Measurements from ENCODE around the gene TAF12. TPM values are rescaled to one million over a fixed set of nuclear protein-coding genes. Genes with fewer than 3 reads are reported as not detected.

Gene TAF12
- total RNA-seq, 4 donors from 2014 or later, result 13.8 to 19.5 (median 15.2) TPM

DNA sequence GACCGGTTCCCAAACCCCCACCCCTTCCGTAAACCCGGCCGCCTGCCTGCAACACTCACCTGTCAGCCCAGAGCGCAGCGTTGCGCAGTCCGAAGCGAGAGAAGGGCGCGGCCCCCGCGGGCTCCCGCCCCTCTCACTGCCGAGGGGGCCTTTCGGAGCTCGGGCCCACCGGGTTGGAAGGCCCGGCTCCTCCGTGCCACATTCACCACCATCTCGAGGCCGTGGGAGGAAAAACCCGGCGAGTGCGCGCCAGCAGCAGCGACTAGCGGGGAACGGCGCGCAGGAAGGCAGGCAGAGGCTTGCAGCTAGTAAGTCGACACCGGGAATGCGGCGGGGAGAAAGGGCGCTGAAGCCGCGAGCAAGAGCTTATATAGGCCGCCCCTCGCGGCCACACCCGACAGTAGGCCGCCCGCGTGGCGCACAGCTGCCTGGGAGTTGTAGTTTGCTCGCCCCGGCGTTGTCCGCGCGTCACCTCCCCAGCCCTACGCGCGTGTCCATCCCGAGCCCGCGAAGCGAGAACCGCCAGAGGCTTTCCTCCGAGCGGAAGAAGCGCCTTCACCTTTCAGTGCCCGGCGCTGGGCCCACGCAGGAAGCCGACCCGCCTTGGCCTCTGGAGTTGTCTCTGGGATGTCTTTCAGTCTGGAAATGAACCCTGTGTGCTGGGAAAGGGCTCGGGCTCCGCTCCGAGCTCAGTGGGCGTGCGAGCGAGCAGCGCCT lies 61.2 kb downstream of the TAF12 start:
- WGBS, 2 donors (ENCODE audit: low coverage in 1 of 2), result 0% methylated on average over 61 of the region's 75 CpGs; no CpG with 5 or more reads in 1 of the 2 donors
- in situ Hi-C loops (cut with MboI; ENCODE audit: low pct_ligation_motif_present in 1 of 4, low pct_unique_long_range_greater_than_20kb in 1 of 4, low sequenced_read_pairs in 3 of 4), result no loop called here

DNA sequence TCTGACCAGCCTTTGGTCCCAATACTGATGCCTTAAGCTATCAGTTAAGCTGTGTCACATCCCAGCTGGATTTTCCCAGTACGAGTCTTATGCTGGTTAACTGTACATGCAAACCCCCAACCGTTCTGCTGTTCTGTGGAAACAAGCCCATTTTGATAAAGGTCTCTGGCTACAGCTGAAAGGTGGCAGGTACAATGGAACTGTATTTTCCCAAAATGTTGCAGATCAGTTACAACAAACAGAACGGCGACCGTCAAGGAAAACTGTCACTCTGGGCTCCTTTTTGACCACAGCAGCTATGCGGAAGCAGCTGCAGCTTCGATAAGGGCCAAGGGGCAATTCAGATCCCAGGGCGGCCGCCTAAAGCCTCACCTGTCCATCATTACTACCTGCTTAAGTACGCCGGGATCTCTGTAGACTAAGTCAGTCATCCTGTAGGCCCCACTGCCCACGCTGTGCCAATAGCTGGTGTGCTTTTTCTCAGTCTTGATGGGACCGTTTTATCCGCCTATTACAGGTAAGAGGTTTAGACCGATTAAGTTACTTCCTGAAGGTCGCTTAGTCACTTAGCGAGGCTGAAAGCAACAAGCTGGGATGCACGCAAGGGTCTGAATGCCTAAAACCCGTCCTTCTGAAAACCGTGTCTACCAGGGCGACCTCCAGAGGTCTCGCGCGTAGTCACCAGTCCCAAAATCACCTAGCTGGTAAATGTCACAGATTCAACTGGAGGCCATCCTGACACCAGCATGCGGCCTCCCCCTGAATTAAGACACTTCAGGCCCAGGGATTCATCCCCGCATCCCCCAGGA lies 61.9 kb downstream of the TAF12 start:
- intact Hi-C loops (cut with DNase I; ENCODE audit: low total_unique reads), result loop anchor here (1.0 kb wide), 1 partner anchor 28 kb away; the partner anchor contains the start of gene TRNAU1AP
- Histone ChIP-seq H3K4me3 (peak overlapping the region; percentile 73 to 89 (median 76)), H3K9me3 (no peaks in the 10 kb centered on the region), H3K27me3 (no peaks in the 10 kb centered on the region), H3K36me3 (peaks cover 0 to 29% (median 13%) of the 10 kb centered on the region in 4 donors), H3K4me1 (peaks cover 11 to 29% (median 21%) of the 10 kb centered on the region in 4 donors), H3K27ac (peak overlapping the region; percentile 91 to 98 (median 96))
- WGBS, 2 donors (ENCODE audit: low coverage in 1 of 2), result 0 to 1% methylated on average over 1 to 26 of the region's 26 CpGs
- TF ChIP-seq POLR2A (IDR thresholded peaks at IDR 0.05), result no peak
- TF ChIP-seq POLR2AphosphoS5 (IDR thresholded peaks at IDR 0.05), result peak in 2 of 3 donors; percentile 69 to 74
- no peak for TF ChIP-seq EP300 (IDR thresholded peaks at IDR 0.05; ENCODE audit: low read depth)
- in situ Hi-C loops (cut with MboI; ENCODE audit: low pct_ligation_motif_present in 1 of 4, low pct_unique_long_range_greater_than_20kb in 1 of 4, low sequenced_read_pairs in 3 of 4), result no loop called here
- peak; percentile 68 for DNase-seq

More for the DNA sequence above, 61.2 kb downstream of the TAF12 start:
- peak; percentile 97 for DNase-seq
- Histone ChIP-seq H3K27me3 (no peaks in the 10 kb centered on the region), H3K4me1 (peaks cover 11 to 29% (median 21%) of the 10 kb centered on the region in 4 donors), H3K36me3 (peaks cover 0 to 26% (median 13%) of the 10 kb centered on the region in 4 donors), H3K4me3 (peak overlapping the region; percentile 73 to 89 (median 76)), H3K9me3 (no peaks in the 10 kb centered on the region), H3K27ac (peak overlapping the region; percentile 91 to 98 (median 96))
- intact Hi-C loops (cut with DNase I; ENCODE audit: low total_unique reads), result loop anchor here (1.0 kb wide), 1 partner anchor 28 kb away; the partner anchor contains the start of gene TRNAU1AP
- TF ChIP-seq, protein P1, sequence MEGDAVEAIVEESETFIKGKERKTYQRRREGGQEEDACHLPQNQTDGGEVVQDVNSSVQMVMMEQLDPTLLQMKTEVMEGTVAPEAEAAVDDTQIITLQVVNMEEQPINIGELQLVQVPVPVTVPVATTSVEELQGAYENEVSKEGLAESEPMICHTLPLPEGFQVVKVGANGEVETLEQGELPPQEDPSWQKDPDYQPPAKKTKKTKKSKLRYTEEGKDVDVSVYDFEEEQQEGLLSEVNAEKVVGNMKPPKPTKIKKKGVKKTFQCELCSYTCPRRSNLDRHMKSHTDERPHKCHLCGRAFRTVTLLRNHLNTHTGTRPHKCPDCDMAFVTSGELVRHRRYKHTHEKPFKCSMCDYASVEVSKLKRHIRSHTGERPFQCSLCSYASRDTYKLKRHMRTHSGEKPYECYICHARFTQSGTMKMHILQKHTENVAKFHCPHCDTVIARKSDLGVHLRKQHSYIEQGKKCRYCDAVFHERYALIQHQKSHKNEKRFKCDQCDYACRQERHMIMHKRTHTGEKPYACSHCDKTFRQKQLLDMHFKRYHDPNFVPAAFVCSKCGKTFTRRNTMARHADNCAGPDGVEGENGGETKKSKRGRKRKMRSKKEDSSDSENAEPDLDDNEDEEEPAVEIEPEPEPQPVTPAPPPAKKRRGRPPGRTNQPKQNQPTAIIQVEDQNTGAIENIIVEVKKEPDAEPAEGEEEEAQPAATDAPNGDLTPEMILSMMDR (IDR thresholded peaks at IDR 0.05), result peak in 2 of 5 experiments; percentile 27 to 44
- TF ChIP-seq POLR2AphosphoS5 (IDR thresholded peaks at IDR 0.05) (peak; percentile 97 to 100 (median 99)), POLR2A (IDR thresholded peaks at IDR 0.05) (peak; percentile 99), EP300 (IDR thresholded peaks at IDR 0.05; ENCODE audit: low read depth) (no peak)

DNA sequence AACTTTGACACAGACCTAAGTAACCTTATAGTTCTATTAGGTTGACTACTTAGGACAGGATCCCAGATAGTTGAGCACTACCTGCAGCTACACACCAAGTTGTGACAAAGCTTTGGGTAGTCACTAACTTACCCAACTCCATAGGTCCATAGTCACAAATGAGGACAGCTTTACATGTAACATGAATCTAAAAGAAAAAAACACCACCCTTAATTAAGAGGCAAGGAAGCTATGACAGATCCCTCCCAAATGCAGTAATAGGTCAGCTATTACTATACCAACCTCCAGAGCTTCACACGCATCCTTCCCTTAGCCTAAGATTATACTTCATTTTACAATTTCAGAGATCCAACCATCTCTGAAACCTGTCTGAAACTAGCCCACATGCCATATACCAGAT lies 63.5 kb downstream of the TAF12 start:
- peaks cover 0 to 29% (median 13%) of the 10 kb centered on the region in 4 donors for H3K36me3 ChIP-seq
- H3K4me3 ChIP-seq, result no peak overlapping the region
- TF ChIP-seq, protein P1 (IDR thresholded peaks at IDR 0.05), result no peak
- TF ChIP-seq EP300 (IDR thresholded peaks at IDR 0.05; ENCODE audit: low read depth) (no peak), POLR2AphosphoS5 (IDR thresholded peaks at IDR 0.05) (no peak), POLR2A (IDR thresholded peaks at IDR 0.05) (no peak)
- no peak for DNase-seq
- WGBS, 2 donors (ENCODE audit: low coverage in 1 of 2), result 71 to 89% methylated on average over 1 of the region's 1 CpG
- no peaks in the 10 kb centered on the region for H3K9me3 ChIP-seq
- in situ Hi-C loops (cut with MboI; ENCODE audit: low pct_ligation_motif_present in 1 of 4, low pct_unique_long_range_greater_than_20kb in 1 of 4, low sequenced_read_pairs in 3 of 4), result no loop called here
- peak overlapping the region in 3 of 4 donors; percentile 95 to 98 (median 96) for H3K27ac ChIP-seq
- H3K4me1 ChIP-seq, result peaks cover 11 to 29% (median 21%) of the 10 kb centered on the region in 4 donors
- H3K27me3 ChIP-seq, result no peaks in the 10 kb centered on the region
- intact Hi-C loops (cut with DNase I; ENCODE audit: low total_unique reads), result no loop called here

DNA sequence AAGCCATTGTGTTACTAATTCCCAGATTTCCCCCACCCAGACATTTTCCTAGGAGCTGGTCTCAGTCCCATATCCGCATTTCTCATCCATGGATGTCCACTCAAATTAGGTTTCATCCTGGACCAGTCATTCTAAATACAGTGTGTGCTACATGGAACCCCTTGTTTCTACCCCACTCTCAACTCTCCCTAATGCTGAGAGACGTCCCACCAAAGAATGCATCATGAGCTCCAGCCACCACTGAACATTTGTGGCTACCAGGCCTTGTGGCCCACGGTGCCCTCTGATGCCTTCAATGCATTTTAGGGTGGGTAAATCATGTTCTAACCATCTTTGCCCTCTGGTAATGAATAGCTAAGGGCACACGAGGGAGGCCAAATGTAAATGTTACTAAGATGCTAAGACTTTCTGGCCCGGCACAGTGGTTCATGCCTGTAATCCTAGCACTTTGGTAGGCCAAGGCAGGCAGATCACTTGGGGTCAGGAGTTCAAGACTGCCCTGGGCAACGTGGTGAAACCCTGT lies 64.1 kb downstream of the TAF12 start:
- DNase-seq, result no peak
- Histone ChIP-seq H3K4me1 (peaks cover 11 to 29% (median 21%) of the 10 kb centered on the region in 4 donors), H3K9me3 (no peaks in the 10 kb centered on the region), H3K27ac (peak overlapping the region in 1 of 4 donors; percentile 98), H3K36me3 (peaks cover 0 to 29% (median 13%) of the 10 kb centered on the region in 4 donors), H3K4me3 (no peak overlapping the region), H3K27me3 (no peaks in the 10 kb centered on the region)
- TF ChIP-seq EP300 (IDR thresholded peaks at IDR 0.05; ENCODE audit: low read depth), result no peak
- TF ChIP-seq, protein P1 (IDR thresholded peaks at IDR 0.05), result no peak
- TF ChIP-seq POLR2A (IDR thresholded peaks at IDR 0.05), result no peak
- no peak for TF ChIP-seq POLR2AphosphoS5 (IDR thresholded peaks at IDR 0.05)
- in situ Hi-C loops (cut with MboI; ENCODE audit: low pct_ligation_motif_present in 1 of 4, low pct_unique_long_range_greater_than_20kb in 1 of 4, low sequenced_read_pairs in 3 of 4) (no loop called here), intact Hi-C loops (cut with DNase I; ENCODE audit: low total_unique reads) (no loop called here)
- 61 to 83% methylated on average over 1 to 6 of the region's 6 CpGs for WGBS, 2 donors (ENCODE audit: low coverage in 1 of 2)

Data from transverse colon (tissue), 4 donors.